ENCODE data around the gene ZMYM4.

ZMYM4 gene

GRCh38 chr1:35268282-35269200, at the start of gene ZMYM4:
Gene ZMYM4 (plus strand): TSS chr1:35268709. CDS start chr1:35269047, 338 bp downstream.
- Histone ChIP-seq H3K4me1 (peaks cover 0 to 41% (median 9%) of the 10 kb centered on the region in 4 donors), H3K9me3 (no peaks in the 10 kb centered on the region), H3K4me3 (peak within 1 kb of the TSS; percentile 77 to 83), H3K36me3 (no peaks in the 10 kb centered on the region), H3K27me3 (no peaks in the 10 kb centered on the region), H3K27ac (peak within 1 kb of the TSS; percentile 78 to 88)
- intact Hi-C loops (cut with DNase I; ENCODE audit: low total_unique reads), result loop anchor here (2.0 kb wide), 1 partner anchor 76 kb away; the partner anchor contains the start of gene SFPQ
- peak; percentile 87 to 94 for DNase-seq
- TF ChIP-seq, protein P1, sequence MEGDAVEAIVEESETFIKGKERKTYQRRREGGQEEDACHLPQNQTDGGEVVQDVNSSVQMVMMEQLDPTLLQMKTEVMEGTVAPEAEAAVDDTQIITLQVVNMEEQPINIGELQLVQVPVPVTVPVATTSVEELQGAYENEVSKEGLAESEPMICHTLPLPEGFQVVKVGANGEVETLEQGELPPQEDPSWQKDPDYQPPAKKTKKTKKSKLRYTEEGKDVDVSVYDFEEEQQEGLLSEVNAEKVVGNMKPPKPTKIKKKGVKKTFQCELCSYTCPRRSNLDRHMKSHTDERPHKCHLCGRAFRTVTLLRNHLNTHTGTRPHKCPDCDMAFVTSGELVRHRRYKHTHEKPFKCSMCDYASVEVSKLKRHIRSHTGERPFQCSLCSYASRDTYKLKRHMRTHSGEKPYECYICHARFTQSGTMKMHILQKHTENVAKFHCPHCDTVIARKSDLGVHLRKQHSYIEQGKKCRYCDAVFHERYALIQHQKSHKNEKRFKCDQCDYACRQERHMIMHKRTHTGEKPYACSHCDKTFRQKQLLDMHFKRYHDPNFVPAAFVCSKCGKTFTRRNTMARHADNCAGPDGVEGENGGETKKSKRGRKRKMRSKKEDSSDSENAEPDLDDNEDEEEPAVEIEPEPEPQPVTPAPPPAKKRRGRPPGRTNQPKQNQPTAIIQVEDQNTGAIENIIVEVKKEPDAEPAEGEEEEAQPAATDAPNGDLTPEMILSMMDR (IDR thresholded peaks at IDR 0.05), result no peak

- no peaks in the 10 kb centered on the region for H3K4me1 ChIP-seq
- H3K9me3 ChIP-seq, result no peaks in the 10 kb centered on the region
- no peak overlapping the region for H3K4me3 ChIP-seq
- H3K27ac ChIP-seq, result no peak overlapping the region
- H3K27me3 ChIP-seq, result no peaks in the 10 kb centered on the region
- DNase-seq, result no peak
- TF ChIP-seq, protein P1 (IDR thresholded peaks at IDR 0.05), result no peak
- intact Hi-C loops (cut with DNase I; ENCODE audit: low total_unique reads), result no loop called here
- H3K36me3 ChIP-seq, result no peaks in the 10 kb centered on the region
Observed at GRCh38 chr1:35220976-35221375, 47.5 kb upstream of the ZMYM4 start.

GRCh38 chr1:35222322-35223083, 46.0 kb upstream of the ZMYM4 start:
- H3K4me3 ChIP-seq, result no peak overlapping the region
- intact Hi-C loops (cut with DNase I; ENCODE audit: low total_unique reads), result no loop called here
- no peaks in the 10 kb centered on the region for H3K36me3 ChIP-seq
- H3K27ac ChIP-seq, result no peak overlapping the region
- H3K9me3 ChIP-seq, result no peaks in the 10 kb centered on the region
- no peaks in the 10 kb centered on the region for H3K4me1 ChIP-seq
- TF ChIP-seq, protein P1 (IDR thresholded peaks at IDR 0.05), result no peak
- no peaks in the 10 kb centered on the region for H3K27me3 ChIP-seq
- DNase-seq, result no peak

DNA sequence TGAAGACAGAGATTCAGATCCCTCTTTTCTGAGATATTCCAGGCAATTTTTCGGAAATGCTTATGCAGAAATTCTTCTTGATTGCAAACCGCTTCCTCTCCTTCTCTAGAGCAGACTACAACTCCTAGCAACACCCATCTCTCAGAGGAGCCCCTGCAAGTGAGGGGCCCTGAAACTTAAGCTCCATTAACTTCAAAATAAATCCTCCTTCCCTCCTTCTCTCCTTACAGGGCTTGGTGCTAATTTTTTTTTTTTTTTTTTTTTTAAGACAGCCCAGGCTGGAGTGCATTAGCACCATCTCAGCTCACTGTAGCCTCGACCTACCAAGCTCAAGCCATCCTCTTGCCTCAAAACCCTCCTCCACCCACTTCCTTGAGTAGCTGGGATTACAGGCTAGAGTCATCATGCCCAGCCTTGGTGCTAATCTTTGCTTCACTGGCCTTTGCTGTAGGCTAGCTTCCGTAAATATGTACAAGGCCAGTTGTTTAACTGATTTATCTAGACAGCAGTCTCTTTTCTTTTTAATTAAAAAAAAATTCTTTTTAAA, 45.4 kb upstream of the ZMYM4 start:
- H3K36me3 ChIP-seq, result no peaks in the 10 kb centered on the region
- no peak for DNase-seq
- no peaks in the 10 kb centered on the region for H3K27me3 ChIP-seq
- intact Hi-C loops (cut with DNase I; ENCODE audit: low total_unique reads), result no loop called here
- TF ChIP-seq, protein P1 (IDR thresholded peaks at IDR 0.05), result no peak
- no peaks in the 10 kb centered on the region for H3K9me3 ChIP-seq
- H3K4me1 ChIP-seq, result no peaks in the 10 kb centered on the region
- no peak overlapping the region for H3K27ac ChIP-seq
- no peak overlapping the region for H3K4me3 ChIP-seq

DNA sequence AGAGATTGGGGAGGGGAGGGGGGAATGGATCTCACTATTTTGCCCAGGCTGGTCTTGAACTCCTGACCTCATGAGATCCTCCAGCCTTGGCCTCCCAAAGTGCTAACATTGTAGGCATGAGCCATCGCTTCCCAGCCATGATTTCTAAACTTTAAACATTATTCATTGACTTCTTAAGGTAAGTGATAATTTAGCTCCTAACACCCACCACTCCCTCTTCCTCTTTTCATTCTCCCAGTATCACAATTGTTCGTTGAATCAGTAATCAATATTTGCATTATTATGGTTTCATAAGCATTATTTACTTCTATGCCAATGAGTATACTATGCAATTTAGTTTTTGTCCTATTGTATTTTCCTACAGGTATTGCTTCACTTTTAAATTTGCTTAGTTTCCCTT, 42.0 kb upstream of the ZMYM4 start:
- Histone ChIP-seq H3K27ac (no peak overlapping the region), H3K4me3 (no peak overlapping the region), H3K9me3 (no peaks in the 10 kb centered on the region), H3K36me3 (no peaks in the 10 kb centered on the region), H3K4me1 (no peaks in the 10 kb centered on the region), H3K27me3 (no peaks in the 10 kb centered on the region)
- DNase-seq, result no peak
- intact Hi-C loops (cut with DNase I; ENCODE audit: low total_unique reads), result no loop called here
- TF ChIP-seq, protein P1 (IDR thresholded peaks at IDR 0.05), result no peak

Data from tibial artery (tissue), 4 donors.